GM15510 (cell line): Measurements from ENCODE around the gene SNCAIP.

Experiments used
- POLR2A ChIP-seq: IDR thresholded peaks from 3 replicates; pipeline ENCODE4 v1.6.1; 2011; ENCODE audit warnings: borderline replicate concordance; ENCODE audit not compliant: insufficient read length; ENCODE audit errors: extremely low read depth

SNCAIP gene

DNA sequence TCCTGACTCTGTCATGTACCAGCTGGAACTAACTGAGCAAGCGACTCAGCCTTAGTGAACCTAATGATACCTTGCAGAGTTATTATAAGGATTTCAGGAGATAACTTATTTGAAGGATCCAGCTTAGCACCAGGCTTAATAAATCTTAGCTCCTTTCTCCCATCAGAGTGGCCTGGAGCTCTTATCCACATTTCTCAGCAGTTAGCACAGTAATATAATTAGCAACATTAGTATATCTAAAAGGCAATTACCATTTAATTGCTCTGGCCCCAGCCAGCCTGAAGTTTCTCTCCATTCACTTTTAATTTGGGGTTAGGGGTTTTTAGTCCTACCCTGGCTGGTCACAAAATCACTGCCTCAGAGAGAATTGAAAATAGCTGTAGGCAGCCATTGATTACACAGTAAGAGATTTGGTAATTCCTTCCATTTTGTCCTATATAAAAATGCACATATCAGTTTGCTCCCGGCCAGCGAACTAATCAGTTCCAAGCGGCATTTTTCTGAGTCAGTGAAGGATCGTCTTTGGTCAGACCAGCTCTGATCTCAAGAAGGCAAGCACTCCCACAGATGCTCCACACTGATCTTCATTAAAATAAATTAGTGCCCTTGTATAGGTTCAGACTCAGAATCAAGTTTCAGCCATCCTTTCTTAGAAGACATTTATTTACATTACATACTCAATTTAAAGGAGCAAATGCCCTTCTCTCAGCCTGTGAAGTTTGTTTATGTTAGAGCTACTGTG is 56.6 kb downstream of the SNCAIP start:
- no peak for TF ChIP-seq POLR2A

DNA sequence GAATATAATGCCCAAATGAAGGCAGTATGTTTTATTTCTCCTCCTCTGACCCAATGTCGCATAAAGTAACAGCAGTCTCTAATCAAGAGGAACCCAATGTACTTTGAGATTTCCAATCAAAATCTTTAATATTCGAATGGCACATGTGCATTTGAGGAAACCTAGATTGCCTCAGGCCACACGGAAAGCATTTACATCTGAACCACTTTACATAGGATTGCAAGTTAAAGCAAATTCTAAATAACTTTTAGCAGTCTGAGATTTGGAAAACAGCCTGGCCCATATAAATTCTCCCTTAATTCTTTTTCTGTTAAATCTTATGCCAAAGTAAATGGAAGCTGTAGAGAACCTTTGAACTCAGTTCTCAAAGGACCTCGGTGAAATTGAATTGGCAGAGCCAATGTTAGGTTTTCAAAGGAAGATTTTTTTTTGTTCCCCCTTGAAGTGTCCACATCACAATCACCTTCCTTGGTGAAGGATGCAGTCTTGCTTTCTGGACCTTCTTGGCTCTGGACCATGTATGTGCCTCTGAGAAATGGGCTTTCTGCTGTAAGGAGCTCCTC is 57.3 kb downstream of the SNCAIP start:
- TF ChIP-seq POLR2A, result no peak

DNA sequence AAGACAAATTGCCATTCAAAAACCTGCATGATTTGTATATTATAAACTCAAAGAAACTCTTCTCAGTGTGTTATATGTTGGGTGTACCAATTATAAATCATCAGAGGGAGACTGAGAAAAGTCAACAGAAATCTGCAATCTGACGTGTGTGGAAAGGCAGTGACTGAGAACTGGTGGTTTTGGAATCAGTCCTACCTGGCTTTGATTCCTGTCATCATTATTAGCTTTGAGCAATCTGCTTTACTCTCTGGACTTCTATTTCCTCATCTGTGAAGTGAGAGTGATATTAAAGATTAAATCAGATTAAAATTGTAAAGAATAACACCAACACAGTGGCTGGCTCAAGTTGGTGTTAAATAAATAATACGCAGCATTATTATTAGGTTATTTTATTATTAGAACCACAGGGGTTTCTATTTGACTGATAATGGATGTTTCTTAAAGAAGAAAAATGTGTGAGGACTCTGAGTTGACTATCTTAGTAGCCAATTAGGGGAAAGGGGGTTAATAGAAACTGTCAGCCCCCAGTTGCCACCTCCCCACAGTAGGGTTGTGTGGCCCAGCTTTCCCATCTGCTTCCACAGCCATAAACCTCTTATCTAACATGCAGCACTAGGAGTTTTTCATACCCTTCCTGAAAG is 59.6 kb downstream of the SNCAIP start:
- no peak for TF ChIP-seq POLR2A

DNA sequence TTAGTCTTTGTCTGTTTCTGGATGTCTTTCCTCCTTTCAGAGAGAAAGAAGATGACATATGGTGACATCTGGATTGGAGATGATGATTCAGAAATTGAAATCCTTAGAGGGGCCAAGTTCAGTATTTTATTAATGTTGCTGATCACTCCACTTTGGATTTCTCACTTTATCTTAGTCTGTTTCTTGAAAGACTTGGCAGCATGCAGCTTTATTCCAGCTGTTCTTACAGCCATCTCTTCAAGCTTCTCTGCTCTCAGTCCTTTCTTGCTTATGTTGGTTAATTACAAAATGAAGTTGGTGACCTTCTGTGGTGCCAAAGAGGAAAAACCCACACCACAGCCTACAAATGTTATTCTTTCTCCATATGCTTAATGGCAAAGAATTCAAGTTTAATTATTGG is 62.1 kb downstream of the SNCAIP start:
- no peak for TF ChIP-seq POLR2A

DNA sequence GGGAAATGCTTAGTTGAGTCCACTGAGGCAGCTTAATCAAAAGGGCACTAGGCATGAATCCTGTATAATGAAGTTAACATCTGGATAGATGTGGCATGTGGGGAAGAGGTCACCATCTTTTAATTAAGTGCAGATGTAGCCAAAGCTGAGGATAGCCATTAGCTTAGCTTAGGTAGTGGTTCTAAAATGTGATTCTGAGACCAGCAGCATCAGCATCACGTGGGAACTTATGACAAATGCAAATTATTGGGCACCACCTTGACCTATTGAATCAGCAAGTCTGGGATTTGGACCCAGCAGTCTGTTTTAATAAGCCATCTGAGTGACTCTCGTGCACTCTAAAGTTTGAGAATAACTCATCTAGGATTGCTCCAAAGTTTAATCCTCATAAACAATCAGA is 63.8 kb downstream of the SNCAIP start:
- TF ChIP-seq POLR2A, result no peak

DNA sequence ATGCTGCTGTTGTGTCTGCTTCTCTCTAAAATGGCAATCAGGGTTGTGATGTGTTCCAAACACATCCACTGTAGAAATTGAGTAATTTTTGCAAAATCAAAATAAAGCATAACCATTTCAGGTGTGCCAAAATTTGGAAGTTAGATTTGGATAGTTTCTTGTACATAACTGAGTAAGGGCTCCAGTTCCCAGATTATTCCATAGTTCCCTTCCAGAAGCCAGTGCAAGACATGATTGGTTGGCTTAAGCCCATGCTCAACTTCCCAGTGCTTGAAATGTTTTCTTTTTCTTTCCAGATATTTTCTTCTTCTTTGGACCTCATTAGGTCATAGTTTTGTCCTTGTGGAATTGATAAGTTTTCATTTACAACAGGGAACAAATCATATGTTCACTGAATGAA is 64.2 kb downstream of the SNCAIP start:
- TF ChIP-seq POLR2A, result no peak

DNA sequence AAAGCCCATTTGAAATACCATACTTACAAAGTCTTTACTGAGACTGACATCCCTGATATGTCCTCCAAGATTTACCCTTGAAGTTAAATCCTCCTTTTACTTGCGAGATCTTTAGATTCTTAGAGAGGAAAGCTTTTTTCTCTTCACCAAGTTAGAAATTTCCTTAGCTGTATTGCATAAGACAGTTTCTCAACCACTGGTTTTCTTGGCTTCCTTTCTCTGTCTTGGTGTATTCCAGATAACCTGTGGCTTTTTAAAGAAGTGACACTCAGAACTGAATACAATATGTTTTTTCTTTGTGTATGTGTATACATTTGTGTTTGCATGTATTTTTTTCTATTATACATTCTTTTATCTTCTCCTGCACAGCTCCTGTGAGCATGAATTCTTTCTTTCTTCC is 65.0 kb downstream of the SNCAIP start:
- TF ChIP-seq POLR2A, result no peak

DNA sequence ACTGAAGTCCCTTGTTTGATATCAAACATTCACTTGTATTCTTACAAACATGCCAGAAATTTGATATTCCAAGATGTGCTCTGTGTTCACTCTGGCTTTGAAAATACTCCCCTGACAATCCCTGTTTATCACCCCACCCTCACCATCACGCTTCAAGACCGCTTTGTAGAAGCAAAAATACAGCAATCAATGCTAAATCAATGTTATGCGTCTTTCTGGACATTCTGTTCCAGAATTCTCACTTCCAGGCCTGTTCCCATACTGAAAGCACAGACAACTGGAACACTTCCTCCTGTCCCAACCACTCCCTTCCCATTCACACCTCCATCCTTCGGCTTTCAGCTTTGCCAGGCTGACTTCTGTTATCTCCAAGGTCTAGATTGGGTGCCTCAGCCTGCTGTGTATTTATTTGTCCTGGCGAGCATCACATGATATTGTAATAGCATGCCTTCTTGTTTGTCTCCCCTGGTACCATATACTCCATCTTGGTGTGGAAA is 72.8 kb downstream of the SNCAIP start:
- no peak for TF ChIP-seq POLR2A

DNA sequence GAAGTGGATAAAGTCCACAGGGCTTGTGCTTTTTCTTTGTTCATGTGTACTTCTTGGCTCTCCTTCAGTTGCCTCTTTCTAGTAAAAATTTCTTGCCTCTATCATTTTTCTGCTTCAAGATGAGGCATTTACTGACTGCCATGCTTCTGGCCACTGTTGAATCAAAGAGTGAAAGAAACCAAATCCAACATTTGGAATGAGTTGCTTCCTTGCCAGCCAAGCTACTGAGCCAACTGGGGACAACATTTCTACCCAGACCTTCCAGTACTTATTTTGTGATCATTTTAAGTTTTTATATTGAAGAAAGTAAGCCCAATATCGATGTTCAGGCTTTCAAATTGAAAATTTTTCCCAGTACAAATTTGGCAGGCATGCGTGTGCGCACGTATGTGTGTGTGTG is 73.2 kb downstream of the SNCAIP start:
- no peak for TF ChIP-seq POLR2A

DNA sequence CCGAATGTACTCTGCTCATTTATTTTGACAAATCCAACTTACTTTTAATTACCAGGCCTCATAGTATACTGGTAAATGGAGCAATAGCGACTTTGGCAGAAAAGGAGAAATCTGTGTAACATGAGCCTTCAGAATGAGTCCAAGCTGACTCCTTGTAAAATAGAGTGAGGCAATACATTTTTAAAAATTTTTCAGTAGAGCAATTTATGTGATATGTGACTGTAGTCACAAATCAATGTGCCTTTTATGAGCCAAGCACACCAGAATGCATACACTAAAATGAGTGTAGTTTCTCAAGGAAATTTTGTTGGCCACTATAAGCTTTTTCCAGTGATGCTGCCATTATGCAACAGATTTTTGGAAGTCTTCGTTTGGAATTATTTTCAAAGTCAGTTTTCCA is 73.8 kb downstream of the SNCAIP start:
- no peak for TF ChIP-seq POLR2A

DNA sequence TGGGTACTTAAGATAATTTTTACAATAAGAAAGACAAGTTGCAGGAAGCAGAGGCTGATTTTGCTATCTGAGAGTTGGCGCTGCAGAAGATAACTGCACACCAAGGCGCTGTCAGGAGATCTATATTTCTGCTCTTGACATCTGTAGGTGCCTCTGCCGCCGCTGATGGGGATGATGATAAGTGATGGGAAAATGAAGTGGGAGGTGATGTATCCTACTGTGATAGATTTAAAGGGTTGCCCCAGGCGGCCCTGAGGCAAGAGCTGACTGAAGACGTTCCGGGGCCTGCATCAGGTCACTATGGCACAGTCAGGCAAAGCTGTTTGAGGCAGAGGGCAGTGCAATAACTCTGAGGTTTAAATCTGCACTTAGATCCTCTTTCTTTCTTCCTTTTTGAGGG is 78.1 kb downstream of the SNCAIP start:
- no peak for TF ChIP-seq POLR2A

DNA sequence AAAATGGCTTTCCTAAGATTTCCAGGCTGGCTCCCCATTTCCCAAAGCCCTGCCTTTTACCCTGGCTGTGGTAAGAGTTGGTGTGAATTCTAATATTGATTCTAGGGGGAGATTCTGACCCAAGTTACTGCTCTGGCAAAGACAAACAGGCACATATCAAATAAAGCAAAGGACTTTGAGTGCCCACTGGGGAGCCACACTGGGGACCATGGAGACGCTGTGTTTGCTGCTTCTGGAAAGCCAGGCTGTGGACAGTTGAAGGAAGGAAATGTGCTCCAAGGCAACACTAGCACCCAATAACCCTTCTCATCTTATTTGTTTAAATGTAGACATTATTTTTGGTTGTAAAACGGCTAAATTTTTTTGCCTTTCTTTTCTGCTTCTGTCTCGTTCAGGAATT is 78.7 kb downstream of the SNCAIP start:
- TF ChIP-seq POLR2A, result no peak

DNA sequence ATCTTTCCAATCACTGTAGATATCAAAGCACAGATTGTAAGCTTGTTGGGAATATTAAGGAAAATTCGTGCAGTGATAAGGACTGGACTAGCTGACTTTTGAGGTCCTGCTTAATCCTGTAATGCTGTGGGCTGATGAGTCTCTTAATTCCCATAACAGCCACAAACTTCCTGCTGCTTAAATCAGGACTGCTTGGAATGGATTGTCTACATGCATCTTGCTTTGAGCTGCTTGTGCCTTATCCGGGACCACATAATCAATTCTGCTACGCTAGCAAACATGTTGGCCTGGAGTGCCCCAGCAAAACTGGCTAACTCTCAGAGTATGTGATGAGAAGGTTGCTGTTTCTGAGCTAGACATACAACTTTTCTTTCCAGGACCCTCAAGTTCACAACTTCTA is 79.6 kb downstream of the SNCAIP start:
- TF ChIP-seq POLR2A, result no peak

DNA sequence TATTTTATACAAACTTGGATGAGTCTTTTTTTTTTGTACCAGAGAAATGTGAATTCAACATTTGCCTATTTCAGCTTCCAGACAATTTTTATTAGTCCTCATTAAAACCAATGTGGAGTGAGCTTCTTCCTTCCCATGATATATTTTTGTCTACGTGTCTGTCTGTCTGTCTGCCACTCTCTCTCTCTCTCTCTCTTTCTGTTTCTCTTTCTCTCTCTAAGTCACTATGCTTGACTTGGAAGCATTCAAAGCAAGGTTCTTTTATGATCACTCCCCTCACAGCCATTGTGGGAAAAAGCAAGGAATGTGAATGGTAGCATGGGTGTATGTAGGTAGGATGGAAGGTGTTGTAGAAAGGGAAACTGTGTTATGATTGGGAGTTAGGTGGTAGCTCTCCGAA is 80.2 kb downstream of the SNCAIP start:
- TF ChIP-seq POLR2A, result no peak

DNA sequence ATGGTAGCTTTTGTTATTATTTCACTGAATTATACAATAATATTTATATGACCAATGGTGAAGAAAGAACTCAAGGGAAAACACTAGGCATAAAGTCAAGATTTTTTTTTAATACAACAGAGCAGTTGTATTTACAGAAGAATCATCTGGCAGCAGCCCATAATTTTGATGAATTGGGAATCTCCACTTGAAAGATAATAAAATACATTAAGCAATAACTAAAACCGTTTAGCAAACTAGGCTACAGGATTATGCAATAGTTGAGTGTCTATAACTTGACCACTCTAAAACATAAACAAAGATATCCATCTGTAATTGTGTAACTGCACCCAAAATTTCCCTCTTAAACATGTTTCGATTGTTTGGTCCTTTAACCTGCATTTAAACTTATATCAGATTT is 80.8 kb downstream of the SNCAIP start:
- no peak for TF ChIP-seq POLR2A
